Ovary (tissue), 3 donors: ENCODE results near the gene ZNF32.

Experiments used
- EP300 ChIP-seq: sonication (generic); formaldehyde crosslinking; IDR thresholded peaks from one replicate; pipeline ENCODE4 v1.6.1; 2017; ENCODE audit warnings: antibody characterized with exemption
- POLR2A ChIP-seq: fragments of 450-650 bp; IDR thresholded peaks from one replicate; pipeline ENCODE4 v1.6.1; 2017; ENCODE audit warnings: antibody characterized with exemption, mild to moderate bottlenecking, moderate library complexity
- TF ChIP-seq, protein P1 (sequence below), 3 donors: fragments of 450-650 bp in 2 of 3; fragments of 200-600 bp in 1 of 3; IDR thresholded peaks; one replicate each; pipeline versions ENCODE4 v1.5.1 to v1.8.0; 2016 to 2022; ENCODE audit warnings: antibody characterized with exemption in 3 of 3, mild to moderate bottlenecking in 1 of 3
- donor health status: DM: no; HTN: no; CAD: no.

- no peak for TF ChIP-seq POLR2A
- TF ChIP-seq, protein P1, sequence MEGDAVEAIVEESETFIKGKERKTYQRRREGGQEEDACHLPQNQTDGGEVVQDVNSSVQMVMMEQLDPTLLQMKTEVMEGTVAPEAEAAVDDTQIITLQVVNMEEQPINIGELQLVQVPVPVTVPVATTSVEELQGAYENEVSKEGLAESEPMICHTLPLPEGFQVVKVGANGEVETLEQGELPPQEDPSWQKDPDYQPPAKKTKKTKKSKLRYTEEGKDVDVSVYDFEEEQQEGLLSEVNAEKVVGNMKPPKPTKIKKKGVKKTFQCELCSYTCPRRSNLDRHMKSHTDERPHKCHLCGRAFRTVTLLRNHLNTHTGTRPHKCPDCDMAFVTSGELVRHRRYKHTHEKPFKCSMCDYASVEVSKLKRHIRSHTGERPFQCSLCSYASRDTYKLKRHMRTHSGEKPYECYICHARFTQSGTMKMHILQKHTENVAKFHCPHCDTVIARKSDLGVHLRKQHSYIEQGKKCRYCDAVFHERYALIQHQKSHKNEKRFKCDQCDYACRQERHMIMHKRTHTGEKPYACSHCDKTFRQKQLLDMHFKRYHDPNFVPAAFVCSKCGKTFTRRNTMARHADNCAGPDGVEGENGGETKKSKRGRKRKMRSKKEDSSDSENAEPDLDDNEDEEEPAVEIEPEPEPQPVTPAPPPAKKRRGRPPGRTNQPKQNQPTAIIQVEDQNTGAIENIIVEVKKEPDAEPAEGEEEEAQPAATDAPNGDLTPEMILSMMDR (IDR thresholded peaks at IDR 0.05): no peak
- no peak for TF ChIP-seq EP300
Measured at GRCh38 chr10:43628956-43629355, 19.7 kb downstream of the ZNF32 start.
